Mammary epithelial cell (primary cell): Measurements from ENCODE around the gene DOK7.

Source experiments
- CTCF ChIP-seq, 2 donors: IDR thresholded peaks in 1 of 2; conservative IDR thresholded peaks in 1 of 2; 2 replicates each; pipeline ENCODE4 v1.5.1; 2011 to 2012; ENCODE audit warnings: inconsistent platforms in 2 of 2, low read length in 2 of 2, mild to moderate bottlenecking in 2 of 2, control low read depth in 1 of 2, low read depth in 1 of 2; ENCODE audit not compliant: insufficient read depth in 1 of 2; ENCODE audit errors: extremely low read depth in 1 of 2
- EZH2 ChIP-seq: IDR thresholded peaks from 2 replicates; pipeline ENCODE4 v1.6.1; 2012; ENCODE audit warnings: low read length, inconsistent platforms, borderline replicate concordance

- no peak for TF ChIP-seq CTCF (conservative IDR thresholded peaks at IDR 0.05 in 1 of 2, IDR thresholded peaks at IDR 0.05 in 1 of 2; ENCODE audit: extremely low read depth in 1 of 2, insufficient read depth in 1 of 2, low read depth in 1 of 2, low read length in 2 of 2)
- TF ChIP-seq EZH2: no peak
Measured at GRCh38 chr4:3488820-3489219, 25.7 kb downstream of the DOK7 start.
